NCI-H524 (cell line): ENCODE data around the gene SPDYE8.
"Not testable (repeated sequence)": the region's sequence is repeated elsewhere in the genome, so short reads cannot be mapped to it uniquely, and the experiment has no call there.

Experiments used
- DNase-seq, 2 experiments: peaks; one replicate each; lab custom pipeline; 2025; lab: John Stamatoyannopoulos, UW

Gene SPDYE8, protein sequence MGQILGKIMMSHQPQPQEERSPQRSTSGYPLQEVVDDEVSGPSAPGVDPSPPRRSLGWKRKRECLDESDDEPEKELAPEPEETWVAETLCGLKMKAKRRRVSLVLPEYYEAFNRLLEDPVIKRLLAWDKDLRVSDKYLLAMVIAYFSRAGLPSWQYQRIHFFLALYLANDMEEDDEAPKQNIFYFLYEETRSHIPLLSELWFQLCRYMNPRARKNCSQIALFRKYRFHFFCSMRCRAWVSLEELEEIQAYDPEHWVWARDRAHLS

DNA sequence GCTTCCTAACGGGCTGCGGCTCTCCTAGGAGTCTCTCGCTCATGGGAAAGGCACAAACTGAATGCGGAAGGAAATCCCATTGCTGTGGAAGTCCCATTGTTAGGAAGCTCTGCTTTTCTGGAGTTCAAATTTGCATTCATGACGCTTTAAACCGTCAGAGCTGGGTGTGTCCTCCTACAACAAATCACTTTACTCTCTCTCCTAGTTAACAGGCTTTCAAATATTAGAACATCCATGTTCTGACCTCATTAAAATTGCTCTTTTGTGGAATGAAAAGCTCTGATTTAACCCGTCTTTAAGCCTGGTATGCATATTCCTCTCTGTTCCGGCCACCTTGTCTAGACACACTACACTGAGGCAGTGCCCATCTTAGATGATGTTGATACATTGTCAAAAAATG lies at the start of gene SPDYE8:
Gene SPDYE8, minus strand, starts transcription at position 101 of the 400 bp plus-strand sequence. CDS start 1,800 bp downstream, outside the sequence.
- not testable (repeated sequence) for DNase-seq

DNA sequence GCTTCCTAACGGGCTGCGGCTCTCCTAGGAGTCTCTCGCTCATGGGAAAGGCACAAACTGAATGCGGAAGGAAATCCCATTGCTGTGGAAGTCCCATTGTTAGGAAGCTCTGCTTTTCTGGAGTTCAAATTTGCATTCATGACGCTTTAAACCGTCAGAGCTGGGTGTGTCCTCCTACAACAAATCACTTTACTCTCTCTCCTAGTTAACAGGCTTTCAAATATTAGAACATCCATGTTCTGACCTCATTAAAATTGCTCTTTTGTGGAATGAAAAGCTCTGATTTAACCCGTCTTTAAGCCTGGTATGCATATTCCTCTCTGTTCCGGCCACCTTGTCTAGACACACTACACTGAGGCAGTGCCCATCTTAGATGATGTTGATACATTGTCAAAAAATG lies 28.2 kb upstream of the SPDYE8 start, which contains the start of gene SPDYE11:
Gene SPDYE11, minus strand, starts transcription at position 101 of the 400 bp plus-strand sequence. CDS start 1,800 bp downstream, outside the sequence.
- not testable (repeated sequence) for DNase-seq

DNA sequence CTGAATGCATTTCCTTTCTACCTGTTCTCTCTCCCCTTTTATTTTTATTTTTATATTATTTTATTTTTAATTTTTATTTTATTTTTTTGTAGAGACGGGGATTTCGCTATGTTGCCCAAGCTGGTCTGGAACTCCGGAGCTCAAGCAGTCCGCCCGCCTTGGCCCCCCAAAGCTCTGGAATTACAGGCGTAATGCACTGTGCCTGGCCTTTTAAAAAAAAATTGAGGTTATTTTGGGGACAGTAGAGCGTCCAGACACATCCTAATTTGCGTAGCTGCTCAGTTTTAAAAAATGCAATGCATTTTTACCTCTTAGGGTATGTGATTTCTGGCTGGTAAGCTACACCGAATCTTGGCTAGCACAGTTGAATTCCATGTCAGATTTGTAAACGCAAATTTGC lies 23.1 kb downstream of the SPDYE8 start:
- not testable (repeated sequence) for DNase-seq

GRCh38 chr7:73005693-73006447 lies 23.7 kb downstream of the SPDYE8 start:
- not testable (repeated sequence) for DNase-seq

DNA sequence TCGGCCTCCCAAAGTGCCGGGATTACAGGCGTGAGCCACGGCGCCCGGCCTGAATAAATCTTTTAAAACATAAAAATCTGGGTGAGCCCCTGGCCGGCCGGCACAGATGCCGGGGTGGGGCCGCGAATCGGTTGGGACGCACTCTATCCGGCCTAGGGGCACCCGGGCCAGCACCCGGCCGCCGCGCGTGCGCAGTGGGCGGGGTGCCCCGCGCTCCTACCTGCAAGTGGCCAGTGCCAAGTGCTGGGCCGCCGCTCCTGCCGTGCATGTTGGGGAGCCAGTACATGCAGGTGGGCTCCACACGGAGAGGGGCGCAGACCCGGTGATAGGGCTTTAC lies 24.2 kb downstream of the SPDYE8 start:
- DNase-seq, result not testable (repeated sequence)

DNA sequence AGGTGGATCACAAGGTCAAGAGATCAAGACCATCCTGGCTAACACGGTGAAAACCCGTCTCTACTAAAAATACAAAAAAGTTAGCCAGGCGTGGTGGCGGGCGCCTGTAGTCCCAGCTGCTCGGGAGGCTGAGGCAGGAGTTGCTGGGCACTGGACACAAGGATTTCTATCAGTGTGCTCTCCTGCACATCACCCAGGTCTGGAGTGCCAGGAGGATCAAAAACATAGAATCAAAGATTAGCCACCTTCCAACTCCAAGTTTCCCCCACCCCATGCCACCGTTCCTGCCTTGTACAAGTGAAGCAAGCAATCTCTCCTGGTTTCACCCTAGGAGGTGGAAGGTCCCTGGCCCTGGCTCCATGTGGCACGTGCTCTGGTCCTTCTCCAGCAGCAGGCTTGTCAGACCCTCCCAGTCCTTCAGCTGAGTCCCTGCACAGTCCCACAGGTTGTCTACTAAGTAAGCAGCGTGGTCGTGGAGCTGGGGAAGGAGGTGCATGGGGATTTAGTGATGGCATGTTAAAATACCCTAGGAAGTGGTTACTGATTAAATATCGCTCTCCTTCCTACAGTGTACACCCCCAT lies 31.6 kb downstream of the SPDYE8 start:
- not testable (repeated sequence) for DNase-seq

- DNase-seq, result not testable (repeated sequence)
These were observed 32.1 kb downstream of the SPDYE8 start for GRCh38 chr7:72997447-72997846.

DNA sequence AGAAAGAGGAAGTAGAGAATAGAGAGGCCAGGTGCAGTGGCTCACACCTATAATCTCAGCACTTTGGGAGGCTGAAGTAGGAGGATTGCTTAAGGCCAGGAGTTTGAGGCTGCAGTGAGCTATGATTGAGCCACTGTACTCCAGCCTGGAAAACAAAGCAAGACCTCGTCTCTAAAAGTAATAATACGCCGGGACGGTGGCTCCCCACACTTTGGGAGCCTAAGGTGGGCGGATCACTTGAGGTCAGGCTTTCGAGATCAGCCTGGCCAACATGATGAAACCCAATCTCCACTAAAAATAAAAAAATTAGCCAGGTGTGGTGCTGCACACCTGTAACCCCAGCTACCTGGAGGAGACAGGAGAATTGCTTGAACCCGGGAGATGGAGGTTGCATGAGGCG lies 34.1 kb downstream of the SPDYE8 start:
- not testable (repeated sequence) for DNase-seq

GRCh38 chr7:72990146-72990913 lies 39.2 kb downstream of the SPDYE8 start:
- not testable (repeated sequence) for DNase-seq

- DNase-seq, result not testable (repeated sequence)
These were observed 47.5 kb downstream of the SPDYE8 start for GRCh38 chr7:72982084-72982483.

- not testable (repeated sequence) for DNase-seq
These were observed 49.2 kb downstream of the SPDYE8 start for GRCh38 chr7:72980382-72980781.

GRCh38 chr7:72976434-72976833 lies 53.1 kb downstream of the SPDYE8 start:
- not testable (repeated sequence) for DNase-seq

DNA sequence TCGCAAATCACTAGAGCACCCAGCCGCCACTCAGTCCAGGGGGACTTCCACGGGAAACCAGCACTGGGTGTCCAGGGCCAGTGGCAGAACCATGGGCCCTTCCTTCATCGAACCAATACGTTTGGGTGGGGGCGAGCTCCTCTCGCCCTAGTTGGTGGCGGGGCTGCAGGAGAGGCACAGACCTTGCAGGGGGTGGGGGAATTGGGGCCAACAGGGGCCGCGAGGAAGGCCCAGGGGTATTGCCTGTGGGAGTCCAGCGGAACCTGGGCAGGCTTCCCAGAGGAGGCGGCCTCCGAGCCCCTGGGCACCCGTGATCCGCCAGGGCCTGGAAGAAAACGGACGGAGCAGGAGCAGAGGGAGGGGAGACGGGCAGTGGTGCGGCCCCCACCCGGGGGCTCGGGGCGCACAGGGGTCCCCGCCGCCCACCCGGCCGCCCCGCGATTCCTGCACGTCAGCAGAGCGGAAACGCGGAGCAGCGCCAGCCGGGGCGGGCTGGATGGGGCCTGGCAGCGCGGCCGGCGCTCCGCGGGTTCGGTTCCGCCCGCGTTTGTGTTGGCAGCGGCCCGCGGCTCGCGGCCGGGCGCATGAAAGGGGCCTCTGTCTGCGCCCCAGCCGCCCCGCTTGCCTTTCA lies 53.8 kb downstream of the SPDYE8 start:
- not testable (repeated sequence) for DNase-seq

DNA sequence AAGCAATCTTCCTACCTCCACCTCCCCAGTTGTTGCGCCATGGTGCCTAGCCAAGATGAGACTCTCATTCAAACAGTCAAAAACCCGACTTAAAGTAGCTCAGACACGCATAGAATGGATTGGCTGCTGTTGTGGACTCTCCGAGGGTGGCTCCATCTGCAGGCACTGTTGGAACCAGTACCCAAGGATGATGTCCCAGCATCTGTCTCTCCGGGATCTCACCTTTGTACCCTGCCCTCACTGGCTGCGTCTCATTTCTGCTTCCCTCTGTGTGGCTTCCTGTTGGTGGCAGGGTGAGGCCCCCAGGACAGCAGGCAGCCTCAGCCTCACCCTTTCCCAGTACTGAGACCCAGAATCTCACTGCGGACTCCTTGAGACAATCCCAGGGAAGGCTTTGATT lies 54.8 kb downstream of the SPDYE8 start:
- DNase-seq, result not testable (repeated sequence)

- not testable (repeated sequence) for DNase-seq
These were observed 58.1 kb downstream of the SPDYE8 start for GRCh38 chr7:72971505-72971904.
